22Rv1 (cell line): ENCODE data around the gene UIMC1.

ENCODE experiments used
- H3K27ac ChIP-seq: fragments of 450-650 bp; 2 replicates; pipeline ENCODE4 v1.5.1; 2017
- CTCF ChIP-seq: fragments of 450-650 bp; IDR thresholded peaks from 2 replicates; pipeline ENCODE4 v1.5.1; 2017; ENCODE audit warnings: mild to moderate bottlenecking
- ZFX ChIP-seq: fragments of 450-650 bp; IDR thresholded peaks from 2 replicates; pipeline ENCODE4 v1.6.1; 2017; ENCODE audit warnings: antibody characterized with exemption, borderline replicate concordance

UIMC1 gene

GRCh38 chr5:176980818-176981217 lies 25.8 kb downstream of the UIMC1 start:
- no peak for TF ChIP-seq CTCF
- no peak for TF ChIP-seq ZFX
- H3K27ac ChIP-seq, result no peak overlapping the region

GRCh38 chr5:176979669-176980068 lies 26.9 kb downstream of the UIMC1 start:
- TF ChIP-seq CTCF (no peak), ZFX (no peak)
- no peak overlapping the region for H3K27ac ChIP-seq

GRCh38 chr5:176965633-176966032 lies 40.9 kb downstream of the UIMC1 start:
- H3K27ac ChIP-seq, result no peak overlapping the region
- no peak for TF ChIP-seq ZFX
- no peak for TF ChIP-seq CTCF

GRCh38 chr5:176959051-176959450 lies 47.5 kb downstream of the UIMC1 start:
- no peak overlapping the region for H3K27ac ChIP-seq
- peak; percentile 68 for TF ChIP-seq CTCF
- no peak for TF ChIP-seq ZFX

GRCh38 chr5:176956756-176957155 lies 49.8 kb downstream of the UIMC1 start:
- no peak overlapping the region for H3K27ac ChIP-seq
- TF ChIP-seq ZFX, result no peak
- no peak for TF ChIP-seq CTCF

- H3K27ac ChIP-seq, result no peak overlapping the region
- no peak for TF ChIP-seq CTCF
- no peak for TF ChIP-seq ZFX
Measured at GRCh38 chr5:176955895-176956294, 50.7 kb downstream of the UIMC1 start.

- TF ChIP-seq ZFX (no peak), CTCF (no peak)
- H3K27ac ChIP-seq, result no peak overlapping the region
Measured at GRCh38 chr5:176954050-176954449, 52.5 kb downstream of the UIMC1 start.
